ENCODE results near the gene TMEM273.

The TMEM273 gene

GRCh38 chr10:49187044-49187484, 1.1 kb downstream of the TMEM273 start:
- peaks cover 90% of the 10 kb centered on the region for H3K4me1 Mint-ChIP-seq
- no peaks in the 10 kb centered on the region for H3K27me3 Mint-ChIP-seq
- H3K9me3 Mint-ChIP-seq, result peaks cover 3% of the 10 kb centered on the region
- ATAC-seq, result no peak
- peak overlapping the region; percentile 90 for H3K4me3 Mint-ChIP-seq
- peak overlapping the region; percentile 96 for H3K27ac Mint-ChIP-seq
- peaks cover 29% of the 10 kb centered on the region for H3K36me3 Mint-ChIP-seq

GRCh38 chr10:49186613-49187012, 1.6 kb downstream of the TMEM273 start:
- H3K27me3 Mint-ChIP-seq, result no peaks in the 10 kb centered on the region
- H3K4me3 Mint-ChIP-seq, result peak overlapping the region; percentile 90
- peaks cover 32% of the 10 kb centered on the region for H3K36me3 Mint-ChIP-seq
- H3K9me3 Mint-ChIP-seq, result peaks cover 3% of the 10 kb centered on the region
- no peak for ATAC-seq
- H3K27ac Mint-ChIP-seq, result peak overlapping the region; percentile 96
- H3K4me1 Mint-ChIP-seq, result peaks cover 93% of the 10 kb centered on the region

- no peaks in the 10 kb centered on the region for H3K9me3 Mint-ChIP-seq
- H3K27ac Mint-ChIP-seq, result peak overlapping the region; percentile 96
- peaks cover 93% of the 10 kb centered on the region for H3K4me1 Mint-ChIP-seq
- no peaks in the 10 kb centered on the region for H3K27me3 Mint-ChIP-seq
- ATAC-seq, result no peak
- peaks cover 41% of the 10 kb centered on the region for H3K36me3 Mint-ChIP-seq
- H3K4me3 Mint-ChIP-seq, result peak overlapping the region; percentile 90
These were observed 3.0 kb downstream of the TMEM273 start for GRCh38 chr10:49185213-49185612.

- ATAC-seq, result no peak
- H3K9me3 Mint-ChIP-seq, result no peaks in the 10 kb centered on the region
- H3K4me1 Mint-ChIP-seq, result peaks cover 93% of the 10 kb centered on the region
- peaks cover 41% of the 10 kb centered on the region for H3K36me3 Mint-ChIP-seq
- H3K27ac Mint-ChIP-seq, result peak overlapping the region; percentile 96
- no peaks in the 10 kb centered on the region for H3K27me3 Mint-ChIP-seq
- peak overlapping the region; percentile 68 for H3K4me3 Mint-ChIP-seq
These were observed 3.5 kb downstream of the TMEM273 start for GRCh38 chr10:49184642-49185111.

GRCh38 chr10:49183596-49184542, 4.3 kb downstream of the TMEM273 start:
- no peaks in the 10 kb centered on the region for H3K27me3 Mint-ChIP-seq
- H3K4me3 Mint-ChIP-seq, result peak overlapping the region; percentile 68
- ATAC-seq, result peak; percentile 61
- H3K27ac Mint-ChIP-seq, result peak overlapping the region; percentile 96
- peaks cover 94% of the 10 kb centered on the region for H3K4me1 Mint-ChIP-seq
- H3K9me3 Mint-ChIP-seq, result no peaks in the 10 kb centered on the region
- peaks cover 41% of the 10 kb centered on the region for H3K36me3 Mint-ChIP-seq

GRCh38 chr10:49182776-49183175, 5.4 kb downstream of the TMEM273 start:
- no peak for ATAC-seq
- peak overlapping the region; percentile 99 for H3K27ac Mint-ChIP-seq
- no peak overlapping the region for H3K4me3 Mint-ChIP-seq

GRCh38 chr10:49180444-49180860, 7.7 kb downstream of the TMEM273 start:
- ATAC-seq, result no peak
- peaks cover 99% of the 10 kb centered on the region for H3K4me1 Mint-ChIP-seq
- H3K4me3 Mint-ChIP-seq, result peak overlapping the region; percentile 24

More at GRCh38 chr10:49182776-49183175, 5.4 kb downstream of the TMEM273 start:
- no peaks in the 10 kb centered on the region for H3K27me3 Mint-ChIP-seq
- H3K9me3 Mint-ChIP-seq, result no peaks in the 10 kb centered on the region
- H3K4me1 Mint-ChIP-seq, result peaks cover 95% of the 10 kb centered on the region
- peaks cover 41% of the 10 kb centered on the region for H3K36me3 Mint-ChIP-seq

GRCh38 chr10:49179699-49180443, 8.3 kb downstream of the TMEM273 start:
- Mint-ChIP-seq H3K36me3 (peaks cover 35% of the 10 kb centered on the region), H3K27me3 (no peaks in the 10 kb centered on the region), H3K27ac (peak overlapping the region; percentile 99), H3K9me3 (no peaks in the 10 kb centered on the region), H3K4me3 (peak overlapping the region; percentile 24), H3K4me1 (peaks cover 99% of the 10 kb centered on the region)
- ATAC-seq, result peak; percentile 50

More at GRCh38 chr10:49180444-49180860, 7.7 kb downstream of the TMEM273 start:
- peak overlapping the region; percentile 99 for H3K27ac Mint-ChIP-seq
- no peaks in the 10 kb centered on the region for H3K27me3 Mint-ChIP-seq
- H3K9me3 Mint-ChIP-seq, result no peaks in the 10 kb centered on the region
- peaks cover 34% of the 10 kb centered on the region for H3K36me3 Mint-ChIP-seq

- H3K27me3 Mint-ChIP-seq, result no peaks in the 10 kb centered on the region
- peak overlapping the region; percentile 37 for H3K4me3 Mint-ChIP-seq
- H3K27ac Mint-ChIP-seq, result peak overlapping the region; percentile 99
- no peaks in the 10 kb centered on the region for H3K9me3 Mint-ChIP-seq
- ATAC-seq, result no peak
- peaks cover 34% of the 10 kb centered on the region for H3K36me3 Mint-ChIP-seq
- H3K4me1 Mint-ChIP-seq, result peaks cover 99% of the 10 kb centered on the region
These were observed 9.4 kb downstream of the TMEM273 start for GRCh38 chr10:49178489-49179471.

GRCh38 chr10:49177391-49178355, 10.5 kb downstream of the TMEM273 start:
- Mint-ChIP-seq H3K4me3 (peak overlapping the region; percentile 74), H3K27me3 (no peaks in the 10 kb centered on the region), H3K36me3 (peaks cover 36% of the 10 kb centered on the region), H3K4me1 (peaks cover 100% of the 10 kb centered on the region), H3K27ac (peak overlapping the region; percentile 99), H3K9me3 (no peaks in the 10 kb centered on the region)
- peak; percentile 88 for ATAC-seq

GRCh38 chr10:49176310-49177268, 11.6 kb downstream of the TMEM273 start:
- peaks cover 28% of the 10 kb centered on the region for H3K36me3 Mint-ChIP-seq
- H3K4me3 Mint-ChIP-seq, result peak overlapping the region; percentile 13
- no peak for ATAC-seq
- H3K27me3 Mint-ChIP-seq, result no peaks in the 10 kb centered on the region
- peaks cover 100% of the 10 kb centered on the region for H3K4me1 Mint-ChIP-seq
- H3K9me3 Mint-ChIP-seq, result no peaks in the 10 kb centered on the region
- H3K27ac Mint-ChIP-seq, result peak overlapping the region; percentile 99

- Mint-ChIP-seq H3K27me3 (no peaks in the 10 kb centered on the region), H3K4me3 (no peak overlapping the region), H3K36me3 (peaks cover 22% of the 10 kb centered on the region), H3K4me1 (peaks cover 100% of the 10 kb centered on the region), H3K27ac (peak overlapping the region; percentile 99), H3K9me3 (no peaks in the 10 kb centered on the region)
- no peak for ATAC-seq
These were observed 12.4 kb downstream of the TMEM273 start for GRCh38 chr10:49175587-49176309.
